ENCODE measurements around the gene TXNRD2.

DNA sequence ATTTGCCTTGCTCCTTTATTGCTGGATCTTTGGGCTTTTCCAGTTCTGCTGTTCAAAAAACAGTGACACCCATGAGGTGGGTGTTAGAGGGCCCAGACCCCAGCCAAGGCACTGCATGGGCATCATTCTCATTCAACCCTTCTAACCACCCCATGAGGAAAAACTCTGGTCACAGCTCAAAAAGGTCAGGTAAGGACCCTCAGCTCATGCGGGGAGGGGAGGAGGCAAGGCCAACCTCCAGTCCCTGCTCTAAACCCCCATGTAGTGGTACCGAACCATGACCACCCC is 94.3 kb downstream of the TXNRD2 start:
- TF ChIP-seq, protein P1, sequence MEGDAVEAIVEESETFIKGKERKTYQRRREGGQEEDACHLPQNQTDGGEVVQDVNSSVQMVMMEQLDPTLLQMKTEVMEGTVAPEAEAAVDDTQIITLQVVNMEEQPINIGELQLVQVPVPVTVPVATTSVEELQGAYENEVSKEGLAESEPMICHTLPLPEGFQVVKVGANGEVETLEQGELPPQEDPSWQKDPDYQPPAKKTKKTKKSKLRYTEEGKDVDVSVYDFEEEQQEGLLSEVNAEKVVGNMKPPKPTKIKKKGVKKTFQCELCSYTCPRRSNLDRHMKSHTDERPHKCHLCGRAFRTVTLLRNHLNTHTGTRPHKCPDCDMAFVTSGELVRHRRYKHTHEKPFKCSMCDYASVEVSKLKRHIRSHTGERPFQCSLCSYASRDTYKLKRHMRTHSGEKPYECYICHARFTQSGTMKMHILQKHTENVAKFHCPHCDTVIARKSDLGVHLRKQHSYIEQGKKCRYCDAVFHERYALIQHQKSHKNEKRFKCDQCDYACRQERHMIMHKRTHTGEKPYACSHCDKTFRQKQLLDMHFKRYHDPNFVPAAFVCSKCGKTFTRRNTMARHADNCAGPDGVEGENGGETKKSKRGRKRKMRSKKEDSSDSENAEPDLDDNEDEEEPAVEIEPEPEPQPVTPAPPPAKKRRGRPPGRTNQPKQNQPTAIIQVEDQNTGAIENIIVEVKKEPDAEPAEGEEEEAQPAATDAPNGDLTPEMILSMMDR (IDR thresholded peaks at IDR 0.05; ENCODE audit: low read depth, low read length) = no peak
- TF ChIP-seq EZH2phosphoT487 (IDR thresholded peaks at IDR 0.05; ENCODE audit: low read depth) = no peak
